HEK293T (cell line): ENCODE results near the gene ACTRT2.

Source experiments
- ELF4 ChIP-seq: fragments of 450-650 bp; IDR thresholded peaks from 2 replicates; pipeline ENCODE4 v1.6.1; 2017; ENCODE audit warnings: antibody characterized with exemption
- SP1 ChIP-seq: fragments of 450-650 bp; IDR thresholded peaks from 2 replicates; pipeline ENCODE4 v1.6.1; 2017

DNA sequence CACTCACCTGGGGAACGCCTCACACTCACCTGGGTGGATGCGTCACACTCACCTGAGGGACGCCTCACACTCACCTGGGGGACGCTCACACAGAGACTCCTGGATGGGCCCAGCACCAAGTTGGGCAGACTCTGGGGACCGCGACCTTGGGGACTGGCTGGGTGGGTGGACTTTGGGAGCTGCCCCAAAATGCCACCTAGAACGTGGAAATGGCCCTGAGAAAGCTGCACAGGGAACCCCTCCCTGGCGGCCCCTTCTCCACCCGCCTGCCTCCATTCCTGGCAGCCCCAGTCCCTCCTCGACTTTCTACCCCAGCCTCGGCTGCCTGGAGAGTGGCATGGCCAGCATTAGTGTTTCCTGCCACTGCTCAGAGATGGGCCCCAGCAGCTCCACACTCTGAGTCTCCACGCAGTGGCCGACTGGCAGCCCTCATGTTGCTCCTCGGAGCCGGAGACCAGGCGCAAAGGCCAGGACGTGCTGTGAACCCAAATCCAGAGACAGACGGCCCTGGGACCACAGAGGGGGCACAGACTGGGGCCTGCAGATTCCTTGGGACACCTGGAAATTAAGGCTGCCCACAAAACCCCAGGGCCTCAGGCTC, 46.5 kb upstream of the ACTRT2 start:
- TF ChIP-seq ELF4, result no peak
- TF ChIP-seq SP1, result no peak
